PC-3 (cell line): ENCODE data around the gene PIGS. TPM values are rescaled to one million over a fixed set of nuclear protein-coding genes. Genes with fewer than 3 reads are reported as not detected.

Source experiments
- ATAC-seq: fragments of 200-7000 bp; cut with Tn5 transposase; 2 replicates; pipeline ENCODE4 v1.9.1; 2020; ENCODE audit warnings: mild to moderate bottlenecking, moderate library complexity
- BruUV-seq: library from RNA; stranded (reverse); fragments of 400-500 nt; replicated peaks from 2 replicates; lab custom pipeline; 2021; lab: Mats Ljungman, UMichigan
- CTCF ChIA-PET: fragments of 300-600 bp; sonication (Branson Sonifier 250); formaldehyde crosslinking; loops from one replicate; lab custom pipeline; 2022; ENCODE audit warnings: antibody characterized with exemption; lab: Charles Lee
- POLR2A ChIA-PET: fragments of 300-600 bp; sonication (Branson Sonifier 250); formaldehyde crosslinking; loops from one replicate; lab custom pipeline; 2022; ENCODE audit warnings: antibody characterized with exemption; ENCODE audit not compliant: unreplicated experiment; lab: Charles Lee
- DNase-seq: peaks from one replicate; pipeline ENCODE4 v3.0.0-alpha.2; 2015
- H2AFZ ChIP-seq: fragments of 300-600 bp; sonication (generic); 2 replicates; pipeline ENCODE4 v1.6.0; 2016; ENCODE audit warnings: antibody characterized with exemption, low read length
- H3F3A ChIP-seq: fragments of 300-600 bp; sonication (generic); one replicate; pipeline ENCODE4 v1.6.0; 2017; ENCODE audit warnings: antibody characterized with exemption, low read length, control low read depth, mild to moderate bottlenecking; ENCODE audit not compliant: unreplicated experiment
- H3K27ac ChIP-seq: fragments of 300-600 bp; sonication (generic); 2 replicates; pipeline ENCODE4 v1.5.1; 2016; ENCODE audit warnings: mild to moderate bottlenecking, low read length
- H3K27me3 ChIP-seq: fragments of 300-600 bp; sonication (generic); 2 replicates; pipeline ENCODE4 v1.6.1; 2016; ENCODE audit warnings: low read length, mixed read lengths
- H3K36me3 ChIP-seq: fragments of 300-600 bp; sonication (generic); 2 replicates; pipeline ENCODE4 v1.6.1; 2016; ENCODE audit warnings: low read depth, mixed run types, low read length, mixed read lengths
- H3K4me1 ChIP-seq: fragments of 300-600 bp; sonication (generic); 2 replicates; pipeline ENCODE4 v1.5.1; 2016; ENCODE audit warnings: low read length; ENCODE audit not compliant: insufficient read depth
- H3K4me2 ChIP-seq: fragments of 300-600 bp; sonication (generic); 2 replicates; pipeline ENCODE4 v1.6.0; 2016; ENCODE audit warnings: low read length
- H3K4me3 ChIP-seq: fragments of 300-600 bp; sonication (generic); 2 replicates; pipeline ENCODE4 v1.5.1; 2016; ENCODE audit warnings: mild to moderate bottlenecking, low read length, mixed read lengths
- H3K79me2 ChIP-seq: fragments of 300-600 bp; sonication (generic); 2 replicates; pipeline ENCODE4 v1.6.1; 2017; ENCODE audit warnings: low read length, mixed read lengths
- H3K9ac ChIP-seq: fragments of 300-600 bp; sonication (generic); 2 replicates; pipeline ENCODE4 v1.6.0; 2016; ENCODE audit warnings: mild to moderate bottlenecking, low read length
- H3K9me2 ChIP-seq: fragments of 300-600 bp; sonication (generic); replicated peaks from 2 replicates; pipeline ENCODE4 v1.6.1; 2016; ENCODE audit warnings: mixed run types, low read length, mixed read lengths
- H3K9me3 ChIP-seq: fragments of 300-600 bp; sonication (generic); 2 replicates; pipeline ENCODE4 v1.6.1; 2016; ENCODE audit warnings: low read length, mixed read lengths
- H4K20me1 ChIP-seq: fragments of 300-600 bp; sonication (generic); 2 replicates; pipeline ENCODE4 v1.6.1; 2016; ENCODE audit warnings: low read length, mixed read lengths
- EZH2 ChIP-seq: fragments of 300-600 bp; sonication (generic); IDR thresholded peaks from one replicate; pipeline ENCODE4 v1.6.1; 2017; ENCODE audit warnings: antibody characterized with exemption, mild to moderate bottlenecking, low read length; ENCODE audit not compliant: unreplicated experiment
- EZH2phosphoT487 ChIP-seq: fragments of 300-600 bp; sonication (generic); IDR thresholded peaks from 2 replicates; pipeline ENCODE4 v1.6.1; 2018; ENCODE audit warnings: mild to moderate bottlenecking, antibody characterized with exemption, low read length, borderline replicate concordance
- intact Hi-C: fragments of 100-400 bp; cut with micrococcal nuclease; formaldehyde crosslinking; loops from 2 replicates; pipeline ENCODE4 v1.9.0; 2023
- total RNA-seq: library from RNA; depleted of rRNA; stranded (reverse); fragments of >200 nt; gene quantifications from 2 replicates; pipeline ENCODE4 v1.2.3, GENCODE V29; 2014
- TF ChIP-seq, protein P1 (sequence below): fragments of 300-600 bp; sonication (generic); conservative IDR thresholded peaks from 2 replicates; pipeline ENCODE4 v1.5.1; 2017; ENCODE audit warnings: antibody characterized with exemption, low read depth, mild to moderate bottlenecking, low read length

The PIGS gene
- total RNA-seq, 1 experiment from 2014 or later, result 15.8 TPM

DNA sequence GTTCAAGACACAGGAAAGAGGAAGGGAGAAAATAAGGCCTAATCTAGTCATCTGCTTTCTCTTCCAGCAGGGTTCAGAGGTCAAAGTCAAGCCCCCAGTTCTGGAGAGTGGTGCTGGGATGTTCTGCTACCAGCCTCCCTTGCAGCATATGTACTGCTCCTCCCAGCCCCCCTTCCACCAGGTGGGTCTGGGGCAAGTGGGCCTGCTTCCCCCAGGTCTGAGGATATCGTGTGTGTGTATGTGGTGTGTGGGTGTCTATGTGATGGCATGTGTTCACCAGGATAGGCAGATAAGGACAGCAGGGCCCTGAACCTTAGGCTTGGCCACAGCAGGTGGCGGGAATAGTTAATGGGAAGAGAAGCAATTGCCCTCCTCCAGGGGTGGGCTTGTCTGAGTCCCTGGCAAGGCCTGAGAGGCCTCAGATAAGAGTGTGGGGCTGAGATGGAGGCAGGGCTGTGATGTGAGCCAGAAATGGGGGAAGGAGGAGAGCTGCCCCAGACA lies 44.1 kb downstream of the PIGS start:
- H3K27ac ChIP-seq, result no peak overlapping the region
- H3K4me1 ChIP-seq, result peaks cover 26% of the 10 kb centered on the region
- DNase-seq (no peak), ATAC-seq (no peak)
- no peaks in the 10 kb centered on the region for H3K36me3 ChIP-seq
- ChIA-PET CTCF (no interaction called here), POLR2A (no interaction called here)
- no peaks in the 10 kb centered on the region for H3K27me3 ChIP-seq
- H3K4me3 ChIP-seq, result no peak overlapping the region
- no peaks in the 10 kb centered on the region for H3K9me2 ChIP-seq
- no peak for TF ChIP-seq EZH2phosphoT487
- no peak for TF ChIP-seq EZH2
- TF ChIP-seq, protein P1, sequence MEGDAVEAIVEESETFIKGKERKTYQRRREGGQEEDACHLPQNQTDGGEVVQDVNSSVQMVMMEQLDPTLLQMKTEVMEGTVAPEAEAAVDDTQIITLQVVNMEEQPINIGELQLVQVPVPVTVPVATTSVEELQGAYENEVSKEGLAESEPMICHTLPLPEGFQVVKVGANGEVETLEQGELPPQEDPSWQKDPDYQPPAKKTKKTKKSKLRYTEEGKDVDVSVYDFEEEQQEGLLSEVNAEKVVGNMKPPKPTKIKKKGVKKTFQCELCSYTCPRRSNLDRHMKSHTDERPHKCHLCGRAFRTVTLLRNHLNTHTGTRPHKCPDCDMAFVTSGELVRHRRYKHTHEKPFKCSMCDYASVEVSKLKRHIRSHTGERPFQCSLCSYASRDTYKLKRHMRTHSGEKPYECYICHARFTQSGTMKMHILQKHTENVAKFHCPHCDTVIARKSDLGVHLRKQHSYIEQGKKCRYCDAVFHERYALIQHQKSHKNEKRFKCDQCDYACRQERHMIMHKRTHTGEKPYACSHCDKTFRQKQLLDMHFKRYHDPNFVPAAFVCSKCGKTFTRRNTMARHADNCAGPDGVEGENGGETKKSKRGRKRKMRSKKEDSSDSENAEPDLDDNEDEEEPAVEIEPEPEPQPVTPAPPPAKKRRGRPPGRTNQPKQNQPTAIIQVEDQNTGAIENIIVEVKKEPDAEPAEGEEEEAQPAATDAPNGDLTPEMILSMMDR, result no peak
- H3K79me2 ChIP-seq, result no peaks in the 10 kb centered on the region
- no peak overlapping the region for H2AFZ ChIP-seq
- H3K9me3 ChIP-seq, result no peaks in the 10 kb centered on the region
- H3K4me2 ChIP-seq, result no peak overlapping the region
- BruUV-seq, result no TSS peak
- no peaks in the 10 kb centered on the region for H4K20me1 ChIP-seq
- no peak overlapping the region for H3K9ac ChIP-seq
- no peaks in the 10 kb centered on the region for H3F3A ChIP-seq
- intact Hi-C loops, result no loop called here

DNA sequence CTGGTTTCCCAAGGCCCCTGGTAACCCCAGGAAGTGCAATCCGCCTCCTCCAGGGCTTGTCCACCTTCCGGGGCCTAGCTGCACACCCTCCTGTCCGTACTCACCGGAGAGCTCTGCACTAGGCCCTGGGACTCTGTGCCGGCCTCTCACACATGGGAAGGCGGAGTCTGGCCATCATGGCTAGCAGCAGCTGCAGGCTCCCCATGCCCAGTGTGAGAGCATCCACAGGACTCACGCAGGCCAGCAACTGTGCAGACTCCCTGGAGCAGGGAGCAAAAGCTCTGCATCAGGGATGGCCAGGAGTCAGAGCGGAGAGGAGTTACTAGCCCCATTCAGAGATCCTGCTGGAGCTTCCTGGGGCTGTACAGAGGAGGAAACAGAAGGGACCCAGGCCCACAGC lies 44.9 kb downstream of the PIGS start:
- ATAC-seq, result no peak
- CTCF ChIA-PET, result no interaction called here
- Histone ChIP-seq H3K9me3 (no peaks in the 10 kb centered on the region), H3K9ac (no peak overlapping the region), H2AFZ (no peak overlapping the region), H3K4me1 (peaks cover 26% of the 10 kb centered on the region), H3K4me2 (no peak overlapping the region), H3K36me3 (no peaks in the 10 kb centered on the region), H3K27me3 (no peaks in the 10 kb centered on the region), H3K9me2 (no peaks in the 10 kb centered on the region), H3K27ac (no peak overlapping the region), H3K79me2 (no peaks in the 10 kb centered on the region), H4K20me1 (no peaks in the 10 kb centered on the region), H3K4me3 (no peak overlapping the region), H3F3A (no peaks in the 10 kb centered on the region)
- POLR2A ChIA-PET, result no interaction called here
- BruUV-seq, result no TSS peak
- intact Hi-C loops, result no loop called here
- TF ChIP-seq, protein P1, result no peak
- no peak for TF ChIP-seq EZH2phosphoT487
- TF ChIP-seq EZH2, result no peak
- DNase-seq, result no peak

DNA sequence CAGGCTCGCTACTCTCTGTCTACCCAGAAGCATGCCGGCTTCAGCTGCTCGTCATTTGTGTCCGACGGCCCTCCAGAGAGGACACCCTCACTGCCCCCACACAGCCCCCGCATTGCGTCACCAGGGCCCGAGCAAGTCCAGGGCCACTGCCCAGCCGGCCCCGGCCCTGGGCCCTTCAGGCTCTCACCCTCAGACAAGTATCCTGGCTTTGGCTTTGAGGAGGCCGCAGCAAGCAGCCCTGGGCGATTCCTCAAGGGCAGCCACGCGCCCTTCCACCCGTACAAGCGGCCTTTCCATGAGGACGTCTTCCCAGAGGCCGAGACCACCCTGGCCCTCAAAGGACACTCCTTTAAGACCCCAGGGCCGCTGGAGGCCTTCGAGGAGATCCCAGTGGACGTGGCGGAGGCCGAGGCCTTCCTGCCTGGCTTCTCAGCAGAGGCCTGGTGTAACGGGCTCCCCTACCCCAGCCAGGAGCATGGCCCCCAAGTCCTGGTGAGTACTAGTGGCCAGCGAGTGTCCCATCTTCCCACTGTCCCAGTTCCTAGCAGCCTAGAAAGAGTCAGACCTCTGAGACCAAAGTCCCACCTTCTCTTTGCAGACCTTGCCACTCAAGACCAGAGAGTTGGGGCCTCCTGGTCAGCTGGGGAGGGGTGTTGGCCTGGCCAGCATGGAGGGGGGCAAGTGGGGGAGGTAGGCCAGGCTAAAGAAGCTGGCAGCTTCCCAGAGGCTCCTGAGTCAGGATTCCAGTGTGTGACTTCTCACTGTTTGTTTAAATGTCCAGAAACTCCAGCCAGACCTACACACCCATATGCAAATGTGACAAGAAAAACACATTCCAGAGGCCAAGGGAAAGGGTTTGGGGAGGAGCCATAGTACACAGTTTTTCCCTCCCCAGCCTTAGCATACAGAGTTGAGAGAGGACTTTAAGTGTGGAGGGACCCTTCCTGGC lies 46.6 kb downstream of the PIGS start:
- Histone ChIP-seq H3K4me2 (0 out of 2 replicates have a peak overlapping the region, but pooled peaks have one; percentile 23), H3K27me3 (no peaks in the 10 kb centered on the region), H3K27ac (no peak overlapping the region), H3K36me3 (no peaks in the 10 kb centered on the region), H3K9me3 (no peaks in the 10 kb centered on the region), H3K9me2 (no peaks in the 10 kb centered on the region), H3K4me1 (peaks cover 26% of the 10 kb centered on the region), H4K20me1 (no peaks in the 10 kb centered on the region), H3F3A (no peaks in the 10 kb centered on the region), H3K9ac (no peak overlapping the region), H3K4me3 (no peak overlapping the region), H3K79me2 (no peaks in the 10 kb centered on the region), H2AFZ (no peak overlapping the region)
- ATAC-seq (peak; percentile 85), DNase-seq (peak; percentile 79)
- no TSS peak for BruUV-seq
- ChIA-PET POLR2A (no interaction called here), CTCF (no interaction called here)
- TF ChIP-seq EZH2 (no peak), EZH2phosphoT487 (no peak)
- TF ChIP-seq, protein P1, result no peak
- intact Hi-C loops, result no loop called here
